NCI-H2107 treated with DMSO at 0.1 percent for 48 hours (cell line): Measurements from ENCODE around the gene KCNK16.
"Not testable (repeated sequence)": the region's sequence is repeated elsewhere in the genome, so short reads cannot be mapped to it uniquely, and the experiment has no call there.

Experiments
- DNase-seq: peaks from one replicate; lab custom pipeline; 2025; ENCODE audit not compliant: unreplicated experiment; lab: John Stamatoyannopoulos, UW

The KCNK16 gene

DNA sequence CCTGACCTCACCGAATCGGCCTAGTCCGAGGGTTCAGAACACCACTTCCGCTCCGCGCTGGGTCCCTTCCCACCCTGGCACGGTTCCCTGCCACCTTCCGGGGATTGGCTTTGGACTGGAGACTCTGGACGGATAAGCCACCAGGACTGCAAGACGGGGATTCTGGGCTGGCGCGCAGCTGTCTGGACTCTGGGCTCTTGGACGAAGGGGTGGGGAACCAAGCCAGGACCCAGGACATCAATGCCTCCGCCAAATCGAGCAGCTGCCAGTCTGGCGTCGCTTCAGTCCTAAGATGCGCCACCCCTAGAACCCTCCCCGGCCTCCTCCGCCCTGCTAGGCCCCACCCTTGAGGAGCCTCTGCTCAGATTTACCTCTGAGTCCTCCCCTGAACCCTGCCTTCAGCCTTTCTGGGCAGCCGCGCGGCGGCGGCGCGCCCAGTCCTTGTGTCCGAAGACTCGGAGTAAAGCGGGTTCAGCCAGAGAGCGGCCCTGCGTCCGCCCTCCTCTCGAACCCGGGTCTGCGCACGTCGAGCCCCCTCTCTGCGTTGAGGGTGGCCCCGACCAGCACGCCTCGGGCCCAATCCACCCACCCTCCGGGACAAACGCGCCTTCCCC lies 9.5 kb downstream of the KCNK16 start:
- DNase-seq: no peak

DNA sequence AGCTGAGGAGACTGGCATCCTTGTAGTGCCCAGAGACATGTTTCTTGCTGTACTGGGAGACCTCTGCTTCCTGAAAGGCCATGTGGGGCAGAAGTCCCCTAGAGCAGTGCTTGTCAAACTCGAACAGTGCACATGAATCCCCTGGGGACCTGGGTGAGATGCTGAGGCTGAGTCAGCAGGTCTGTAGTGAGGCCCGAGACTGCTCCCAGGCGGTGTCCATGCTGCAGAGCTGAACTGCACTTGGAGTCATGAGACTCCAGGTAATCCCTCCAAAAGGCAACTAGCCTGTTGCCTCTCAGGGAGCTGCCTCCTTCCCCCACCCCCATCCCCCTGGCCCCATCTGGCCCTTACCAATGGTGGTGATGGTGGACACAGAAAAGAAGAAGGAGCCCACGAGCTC lies 12.0 kb downstream of the KCNK16 start:
- no peak for DNase-seq

DNA sequence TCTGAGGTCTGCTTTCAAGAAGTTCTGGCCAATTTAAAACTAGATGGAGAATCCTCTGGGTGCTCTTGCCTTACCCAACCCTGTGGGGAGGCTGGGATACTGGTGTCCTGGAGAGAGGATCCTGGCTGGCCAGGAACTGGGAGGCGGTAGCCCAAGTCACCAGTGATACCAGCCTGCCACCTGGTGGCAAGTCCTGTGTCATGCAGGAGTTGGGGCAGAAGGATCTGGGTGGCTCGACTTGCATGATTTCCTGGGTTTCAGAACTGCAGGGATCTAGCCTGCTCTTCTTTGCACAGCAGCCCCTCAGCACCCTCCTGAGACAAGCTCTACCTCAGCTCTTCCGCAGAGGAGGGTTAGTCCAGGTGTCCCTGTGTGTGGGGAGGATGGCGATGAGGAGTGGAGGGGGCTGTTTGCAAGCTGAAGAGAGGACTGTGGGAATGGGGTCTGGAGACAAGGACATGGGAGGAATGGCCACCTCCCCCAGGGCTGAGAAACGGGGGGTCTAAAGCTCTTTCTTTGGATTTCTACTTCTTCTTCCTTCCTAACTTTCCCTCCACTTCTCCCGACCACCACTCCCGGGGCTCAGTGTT lies 12.5 kb downstream of the KCNK16 start:
- no peak for DNase-seq

- no peak for DNase-seq
Observed at GRCh38 chr6:39307462-39307861, 15.0 kb downstream of the KCNK16 start.

DNA sequence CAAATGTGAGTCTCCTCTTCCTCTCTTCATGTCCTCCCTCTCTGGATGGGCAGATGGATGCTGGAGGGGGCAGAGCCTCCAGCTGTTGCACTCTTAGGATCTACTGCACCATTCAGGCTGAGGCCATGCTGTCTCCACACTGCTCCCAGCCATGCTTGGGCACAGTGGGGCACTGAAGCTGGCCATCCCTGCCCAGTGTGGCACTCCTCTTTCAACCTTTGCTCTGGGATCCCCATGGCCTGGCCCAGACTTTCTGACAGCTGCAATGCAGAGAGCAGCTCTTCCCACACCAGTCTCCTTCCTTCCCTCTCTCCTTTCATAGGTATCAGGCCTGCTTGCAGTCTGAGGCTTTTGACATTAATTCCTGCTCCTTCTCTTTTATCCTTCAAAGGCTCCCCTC lies 17.6 kb downstream of the KCNK16 start:
- DNase-seq: no peak

- DNase-seq: no peak
Observed at GRCh38 chr6:39303425-39304153, 18.9 kb downstream of the KCNK16 start.

DNA sequence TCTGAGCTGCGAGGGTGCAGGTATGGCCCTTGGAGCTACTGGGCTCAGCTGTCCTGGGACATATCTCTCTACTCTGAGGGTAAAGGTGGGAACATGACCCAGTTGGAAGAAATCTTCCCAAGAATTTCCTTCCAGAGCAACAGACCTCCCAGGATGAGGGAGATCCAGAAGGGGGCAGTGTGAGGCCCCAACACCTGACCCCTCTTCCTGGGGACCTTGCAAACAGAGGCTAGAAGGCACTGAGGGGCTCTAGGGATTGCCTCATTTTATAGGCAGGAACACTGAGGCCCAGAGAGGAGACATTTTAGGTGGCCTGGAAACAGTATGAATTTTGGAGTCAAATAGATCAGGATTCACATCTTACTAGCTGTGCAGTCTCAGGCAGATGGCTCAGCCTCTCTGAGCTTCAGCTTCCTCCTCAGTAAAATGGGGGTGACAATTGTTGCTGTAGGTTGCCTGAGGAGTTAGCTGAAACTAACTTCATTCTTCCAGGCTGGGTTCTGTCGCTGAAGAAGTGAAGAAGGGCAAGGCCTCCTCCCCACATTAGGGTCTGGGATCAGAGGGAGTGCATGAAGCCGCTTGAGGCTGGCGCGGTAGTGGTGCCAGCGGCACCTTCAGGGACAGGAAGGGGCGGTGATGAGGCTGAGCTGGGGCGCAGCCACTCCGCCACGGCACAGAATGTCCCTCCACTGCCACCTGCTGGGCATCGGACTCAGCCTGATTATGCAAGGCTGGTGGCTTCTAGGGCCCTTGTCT lies 19.7 kb downstream of the KCNK16 start:
- no peak for DNase-seq

DNA sequence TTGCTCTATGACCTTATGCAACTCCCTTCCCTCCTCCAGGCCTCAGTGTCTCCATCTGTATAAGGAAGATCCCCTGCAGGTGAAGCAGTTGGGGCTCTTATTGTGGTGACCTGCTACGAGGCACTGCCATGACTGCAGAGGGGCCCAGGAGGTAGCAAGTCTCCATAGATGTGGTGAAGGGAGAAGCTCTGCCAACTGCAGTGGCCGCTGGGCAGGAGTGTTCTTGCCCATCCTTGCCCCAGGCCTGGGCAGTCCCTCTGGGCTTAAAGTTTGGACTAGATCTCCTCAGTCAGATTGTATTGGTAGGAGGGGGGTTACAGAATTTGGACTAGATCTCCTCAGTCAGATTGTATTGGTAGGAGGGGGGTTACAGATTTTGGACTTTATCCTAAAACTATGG lies 20.5 kb downstream of the KCNK16 start:
- no peak for DNase-seq

- no peak for DNase-seq
Observed at GRCh38 chr6:39301606-39302005, 20.9 kb downstream of the KCNK16 start.

GRCh38 chr6:39300739-39301138 lies 21.8 kb downstream of the KCNK16 start:
- DNase-seq: no peak

- DNase-seq: no peak
Observed at GRCh38 chr6:39298061-39298460, 24.4 kb downstream of the KCNK16 start.

DNA sequence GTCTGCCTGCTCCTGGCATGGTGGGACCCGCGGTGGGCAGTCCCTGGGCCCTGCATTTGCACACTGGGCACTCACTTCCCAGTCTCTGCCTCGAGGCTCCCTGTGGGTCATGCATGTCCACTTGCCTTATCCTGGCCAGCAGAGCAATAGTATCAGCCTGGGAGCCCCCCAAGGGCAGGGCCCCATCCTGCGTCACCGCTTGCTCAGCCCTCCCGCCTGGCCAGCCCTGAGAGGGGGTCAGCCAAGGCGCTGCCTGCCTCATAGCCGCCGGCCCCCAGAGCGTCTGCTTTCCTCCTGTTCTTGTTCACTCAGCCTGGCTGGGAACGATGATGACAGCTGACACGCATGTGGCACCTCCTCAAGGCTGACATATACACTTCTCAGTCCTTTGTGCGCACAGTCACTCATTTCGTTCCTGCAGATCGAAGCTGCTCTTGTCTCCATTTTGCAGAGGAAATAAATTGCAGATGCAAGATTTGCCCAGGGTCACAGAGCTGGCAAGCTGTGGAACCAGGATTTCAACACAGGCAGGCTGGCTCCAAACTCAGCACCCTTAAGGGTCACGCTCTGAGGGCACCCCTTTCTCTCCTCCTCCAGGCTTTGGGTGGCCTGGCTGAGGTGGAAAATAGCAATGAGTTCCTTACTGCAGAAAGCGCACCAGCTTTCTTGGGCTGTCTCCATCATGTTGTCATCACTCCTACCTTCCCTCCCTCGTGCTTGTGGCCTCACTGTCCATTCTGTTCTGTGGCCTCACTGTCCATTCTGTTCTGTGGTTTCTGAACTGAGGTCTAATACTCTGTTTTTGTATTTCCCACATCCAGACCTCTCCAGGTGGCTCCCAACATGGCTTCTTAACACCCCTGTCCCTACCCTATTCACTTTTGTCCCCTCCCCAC lies 25.5 kb downstream of the KCNK16 start:
- DNase-seq: no peak

GRCh38 chr6:39295611-39296011 lies 26.9 kb downstream of the KCNK16 start:
- no peak for DNase-seq

GRCh38 chr6:39294899-39295298 lies 27.6 kb downstream of the KCNK16 start:
- no peak for DNase-seq

DNA sequence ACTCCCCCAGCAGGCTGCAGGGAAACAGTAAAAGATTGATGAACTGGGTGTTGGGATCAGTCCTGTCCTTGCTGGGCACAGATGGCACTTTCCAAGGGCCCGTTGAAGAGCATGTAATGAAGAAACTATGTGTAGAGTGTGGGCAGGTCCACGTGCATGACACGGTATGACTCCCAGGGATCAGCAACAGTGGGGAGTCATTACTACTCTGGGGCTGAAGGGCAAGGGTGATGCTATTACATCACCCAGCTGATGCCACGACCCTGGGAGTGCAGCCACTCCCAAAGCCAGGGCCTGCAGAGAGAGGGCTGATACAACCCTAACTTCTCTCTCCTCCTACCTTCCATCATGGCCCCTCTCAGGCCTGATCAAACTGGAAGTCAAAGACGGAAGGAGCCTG lies 28.4 kb downstream of the KCNK16 start:
- DNase-seq: no peak

- DNase-seq: no peak
Observed at GRCh38 chr6:39292637-39293036, 29.9 kb downstream of the KCNK16 start.

DNA sequence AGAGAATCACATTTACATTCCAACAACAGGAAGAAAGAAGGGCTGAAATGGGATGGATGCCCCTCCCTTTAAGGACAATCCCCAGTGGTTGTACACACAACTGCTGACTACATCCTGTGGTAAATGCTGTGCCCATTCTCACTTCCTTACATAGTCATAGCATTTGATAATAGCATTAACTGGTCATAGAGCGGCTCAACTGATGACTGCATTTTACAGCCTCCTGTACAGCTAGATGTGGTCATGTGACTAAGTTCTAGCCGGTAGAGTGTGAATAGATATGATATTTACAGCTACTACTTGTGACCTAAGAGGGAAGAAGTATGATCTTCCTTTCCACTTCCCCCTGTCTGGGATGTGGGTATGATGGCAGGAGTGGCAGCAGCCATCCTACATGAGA lies 33.0 kb downstream of the KCNK16 start:
- DNase-seq: no peak

DNA sequence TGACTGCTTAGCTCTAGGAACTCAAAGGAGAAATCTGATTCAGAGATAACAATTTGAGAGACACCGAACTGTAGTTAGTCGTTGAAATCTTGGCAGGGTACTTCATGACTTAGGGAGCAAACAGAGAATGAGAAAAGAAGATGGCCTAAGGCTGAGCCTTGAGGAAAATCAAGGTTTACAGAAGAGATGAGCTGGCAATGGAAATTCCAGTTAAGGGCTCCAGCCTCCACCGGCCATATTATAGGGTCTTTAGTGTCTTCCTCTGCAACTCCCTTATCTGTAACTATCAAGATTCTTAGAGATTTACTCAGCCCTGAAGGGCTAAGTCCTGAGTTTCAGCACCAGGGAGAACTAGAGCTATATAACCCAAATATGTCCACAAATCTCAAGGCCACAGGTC lies 34.9 kb downstream of the KCNK16 start:
- no peak for DNase-seq

DNA sequence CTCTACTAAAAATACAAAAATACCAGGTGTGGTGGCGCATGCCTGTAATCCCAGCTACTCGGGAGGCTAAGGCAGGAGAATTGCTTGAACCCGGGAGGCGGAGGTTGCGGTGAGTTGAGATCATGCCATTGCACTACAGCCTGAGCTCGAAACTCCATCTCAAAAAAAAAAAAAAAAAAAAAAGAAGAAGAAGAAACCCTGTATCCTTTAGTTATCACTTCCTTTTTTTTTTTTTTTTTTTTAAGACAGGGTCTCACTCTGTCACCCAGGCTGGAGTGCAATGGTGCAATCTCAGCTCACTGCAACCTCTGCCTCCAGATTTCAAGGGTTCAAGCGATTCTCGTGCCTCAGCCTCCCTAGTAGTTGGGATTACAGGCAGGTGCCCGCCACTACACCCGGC lies 35.9 kb downstream of the KCNK16 start:
- not testable (repeated sequence) for DNase-seq

GRCh38 chr6:39282774-39283173 lies 39.7 kb downstream of the KCNK16 start:
- no peak for DNase-seq
